Occipital lobe (tissue), 2 donors: ENCODE results near the gene SYT5. TPM values are rescaled to one million over a fixed set of nuclear protein-coding genes. Genes with fewer than 3 reads are reported as not detected.
A peak's percentile ranks its signal among the peaks of the same experiment; 100 is the strongest.
"Not testable (repeated sequence)": the region's sequence is repeated elsewhere in the genome, so short reads cannot be mapped to it uniquely, and the experiment has no call there.

Experiments used
- DNase-seq: peaks from one replicate; lab custom pipeline; 2025; lab: John Stamatoyannopoulos, UW
- total RNA-seq: library from RNA; depleted of rRNA; stranded (reverse); fragments of >200 nt; gene quantifications from one replicate; pipeline ENCODE4 v1.2.3, GENCODE V29; 2014

Gene SYT5
- total RNA-seq, 1 donor from 2014 or later: 36.8 TPM

GRCh38 chr19:55208880-55209692, 29.0 kb upstream of the SYT5 start, which contains the start of gene PTPRH:
Gene PTPRH, minus strand, starts transcription at chr19:55209501. Its CDS starts 68 bp downstream, at chr19:55209433.
- DNase-seq: no peak

DNA sequence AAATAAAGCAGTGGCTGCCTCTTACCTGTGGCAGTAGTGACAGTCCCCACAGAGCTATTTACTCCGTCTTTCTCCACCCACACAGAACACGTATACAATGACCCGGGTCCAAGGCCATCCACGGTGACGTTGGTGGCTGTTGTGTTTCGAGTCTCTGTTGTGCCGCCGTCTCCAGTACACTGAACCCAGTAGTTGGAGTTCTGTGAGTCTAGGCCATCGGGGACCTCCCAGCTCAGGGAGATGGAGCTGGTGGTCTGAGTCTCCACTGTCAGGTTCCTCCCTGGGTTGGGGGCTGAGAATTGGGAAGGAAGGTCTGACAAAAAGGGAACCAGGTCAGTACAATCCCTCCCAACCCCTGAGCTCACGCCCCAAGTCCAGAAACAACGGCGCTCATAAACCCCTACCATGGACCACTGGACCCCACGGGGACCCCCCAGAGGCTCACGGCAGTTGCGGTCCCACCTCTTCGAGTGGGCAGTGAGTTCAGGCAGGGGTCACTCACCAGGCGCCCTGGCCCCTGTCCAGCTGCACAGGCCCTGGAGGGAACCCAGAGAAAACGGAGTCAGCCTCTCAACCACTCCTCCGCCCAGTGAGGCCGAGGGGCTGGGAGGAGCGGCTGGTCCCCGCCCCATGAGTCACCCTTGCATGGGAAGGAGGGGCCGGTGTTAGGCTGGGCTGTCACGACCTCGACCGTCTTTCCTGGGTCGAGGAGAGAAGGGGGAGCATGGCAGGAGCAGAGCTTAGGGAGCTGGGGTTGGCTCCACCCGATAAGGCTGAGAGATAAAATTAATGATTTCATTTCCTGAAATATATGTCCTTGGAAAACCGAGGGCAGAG, 26.8 kb upstream of the SYT5 start:
- peak; percentile 54 for DNase-seq

DNA sequence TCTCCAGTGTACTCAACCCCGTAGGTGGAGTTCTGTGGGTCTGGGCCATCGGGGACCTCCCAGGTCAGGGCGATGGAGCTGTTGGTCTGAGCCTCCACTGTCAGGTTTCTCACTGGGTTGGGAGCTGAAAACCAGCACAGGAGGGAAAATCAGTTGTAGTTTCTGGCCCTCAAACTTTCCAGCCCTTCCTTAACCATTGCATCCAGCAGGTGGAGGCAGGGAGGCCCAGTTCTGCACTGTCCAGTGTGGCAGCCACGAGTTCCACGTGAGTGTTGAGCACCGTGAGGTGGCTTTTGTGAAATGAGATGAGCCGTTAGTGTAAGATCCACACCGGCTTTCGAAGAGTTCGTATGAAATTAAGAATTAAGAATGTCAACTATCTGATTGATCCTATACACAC, 22.1 kb upstream of the SYT5 start:
- not testable (repeated sequence) for DNase-seq

GRCh38 chr19:55199620-55200204, 19.6 kb upstream of the SYT5 start:
- DNase-seq: no peak

DNA sequence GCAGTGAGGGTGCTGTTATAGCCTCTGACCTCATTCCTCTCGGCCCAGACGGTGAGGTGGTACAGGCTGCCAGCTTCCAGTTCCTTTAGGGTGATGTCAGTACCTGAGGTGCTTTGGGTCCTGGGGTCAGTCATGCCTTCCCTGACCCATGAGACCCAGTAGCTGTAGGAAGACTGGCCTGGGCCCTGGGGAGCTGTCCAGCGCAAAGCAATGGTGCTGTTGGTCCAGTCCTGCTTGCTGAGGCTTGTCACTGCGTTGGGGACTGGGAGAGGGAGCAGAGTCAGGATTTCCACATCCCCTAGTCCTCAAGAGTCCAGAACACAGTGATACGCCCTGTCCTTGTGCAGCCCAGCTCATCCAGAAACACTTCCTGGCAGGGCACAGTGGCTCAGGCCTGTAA, 18.6 kb upstream of the SYT5 start:
- no peak for DNase-seq

- DNase-seq: no peak
Observed at GRCh38 chr19:55197528-55197927, 17.4 kb upstream of the SYT5 start.

- no peak for DNase-seq
Observed at GRCh38 chr19:55196803-55197202, 16.7 kb upstream of the SYT5 start.

- peak; percentile 69 for DNase-seq
Observed at GRCh38 chr19:55193481-55193880, 13.4 kb upstream of the SYT5 start.

DNA sequence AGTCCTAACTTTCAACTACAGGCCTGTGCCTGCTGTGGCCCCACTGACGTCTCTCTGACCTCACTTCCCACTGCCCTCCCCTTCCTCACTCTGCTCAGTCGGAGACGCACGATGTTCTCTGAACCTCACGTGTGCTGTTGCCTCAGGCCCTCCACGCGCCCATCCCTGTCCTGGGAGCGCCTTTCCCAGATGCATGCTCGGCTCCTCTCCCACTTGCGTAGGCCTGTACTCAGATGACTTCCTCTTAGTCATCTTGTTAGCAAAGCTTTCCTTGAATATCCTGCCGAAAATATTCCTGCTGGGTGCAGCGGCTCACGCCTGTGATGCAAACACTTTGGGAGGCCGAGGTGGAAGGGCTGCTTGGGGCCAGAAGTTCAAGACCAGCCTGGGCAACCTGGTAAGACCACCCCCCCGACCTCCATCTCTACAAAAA, 9.3 kb upstream of the SYT5 start:
- peak; percentile 76 for DNase-seq

DNA sequence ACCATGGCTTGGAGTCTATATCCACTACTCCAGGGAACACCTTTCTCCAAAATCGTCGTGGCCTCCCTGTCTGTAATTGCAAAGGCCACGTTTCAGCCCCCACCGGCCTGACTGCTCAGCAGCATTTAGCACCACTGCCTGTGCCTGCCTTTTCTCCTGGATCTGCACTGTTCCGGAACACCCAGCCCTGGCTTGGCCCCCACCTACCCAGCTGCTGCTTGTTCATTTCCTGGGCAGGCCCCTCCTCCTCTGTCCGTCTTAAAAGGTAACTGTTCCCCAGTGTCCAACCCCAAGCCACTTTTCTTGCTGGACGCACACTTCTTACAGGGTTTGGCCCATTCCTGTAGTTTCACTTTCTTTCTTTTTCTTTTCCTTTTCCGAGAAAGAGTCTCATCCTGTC, 8.5 kb upstream of the SYT5 start:
- no peak for DNase-seq

DNA sequence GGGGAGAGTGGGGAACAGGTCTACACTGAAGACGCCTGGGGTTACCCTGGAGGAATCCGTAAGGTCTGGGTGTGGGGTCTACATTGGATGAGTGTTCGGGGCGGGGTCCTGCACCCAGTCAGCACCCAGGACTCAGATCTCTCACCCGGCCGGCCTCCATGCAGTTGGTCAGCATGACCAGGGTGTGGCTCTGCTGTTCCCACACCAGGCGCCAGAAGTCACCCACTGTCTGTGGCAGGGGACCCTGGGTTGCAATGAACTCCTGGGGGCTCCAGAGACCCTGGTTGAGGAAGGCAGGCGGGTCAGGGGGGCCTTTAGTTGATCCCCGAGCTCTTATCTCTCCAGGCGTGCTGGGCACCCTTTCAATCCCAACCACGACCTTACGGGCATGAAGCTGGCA, 6.0 kb upstream of the SYT5 start:
- no peak for DNase-seq

DNA sequence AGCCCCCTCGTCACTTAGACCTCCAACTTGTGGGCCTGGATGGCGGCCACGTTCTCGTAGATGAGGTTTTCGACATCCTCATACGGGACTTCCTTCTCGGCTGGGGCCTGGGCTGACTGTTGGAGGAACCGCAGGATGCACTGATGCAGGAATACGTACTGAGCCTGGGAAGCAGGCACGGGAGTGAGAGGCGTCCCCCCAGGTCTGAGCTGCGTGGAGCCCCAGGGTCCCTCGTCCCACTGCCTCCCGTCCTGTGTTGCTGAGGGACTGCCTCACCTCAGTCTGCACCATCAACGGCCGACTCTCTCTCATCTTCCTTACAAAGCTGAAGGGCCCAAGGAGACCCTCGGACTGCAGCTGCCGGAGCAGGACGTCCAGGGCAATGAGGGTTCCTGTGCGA, 1.7 kb upstream of the SYT5 start:
- DNase-seq: no peak

GRCh38 chr19:55178781-55179599, 1.1 kb downstream of the SYT5 start:
- DNase-seq: peak; percentile 88

DNA sequence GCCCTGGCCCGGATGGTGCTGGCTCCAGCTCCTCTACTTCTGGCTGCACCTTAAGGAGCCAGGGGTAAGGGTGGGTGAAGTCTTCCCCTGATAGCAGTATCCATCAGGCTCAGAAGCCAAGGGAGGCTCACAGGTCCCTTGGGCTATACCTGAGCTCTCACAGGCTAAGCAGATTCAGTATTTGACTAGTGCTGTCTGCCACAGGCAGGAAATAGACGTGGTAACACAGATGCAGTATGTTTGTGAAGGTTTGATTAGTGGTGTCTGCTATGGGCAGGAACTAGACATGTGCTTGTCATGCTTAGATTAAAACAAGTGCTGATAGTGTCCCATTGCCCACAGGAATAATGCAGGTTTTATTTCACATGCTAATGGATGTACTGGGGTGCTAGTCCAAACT, 4.0 kb downstream of the SYT5 start:
- DNase-seq: no peak

- no peak for DNase-seq
Observed at GRCh38 chr19:55175117-55175867, 4.8 kb downstream of the SYT5 start.

GRCh38 chr19:55174425-55175116, 5.5 kb downstream of the SYT5 start:
- no peak for DNase-seq

GRCh38 chr19:55173714-55174409, 6.2 kb downstream of the SYT5 start:
- DNase-seq: no peak

DNA sequence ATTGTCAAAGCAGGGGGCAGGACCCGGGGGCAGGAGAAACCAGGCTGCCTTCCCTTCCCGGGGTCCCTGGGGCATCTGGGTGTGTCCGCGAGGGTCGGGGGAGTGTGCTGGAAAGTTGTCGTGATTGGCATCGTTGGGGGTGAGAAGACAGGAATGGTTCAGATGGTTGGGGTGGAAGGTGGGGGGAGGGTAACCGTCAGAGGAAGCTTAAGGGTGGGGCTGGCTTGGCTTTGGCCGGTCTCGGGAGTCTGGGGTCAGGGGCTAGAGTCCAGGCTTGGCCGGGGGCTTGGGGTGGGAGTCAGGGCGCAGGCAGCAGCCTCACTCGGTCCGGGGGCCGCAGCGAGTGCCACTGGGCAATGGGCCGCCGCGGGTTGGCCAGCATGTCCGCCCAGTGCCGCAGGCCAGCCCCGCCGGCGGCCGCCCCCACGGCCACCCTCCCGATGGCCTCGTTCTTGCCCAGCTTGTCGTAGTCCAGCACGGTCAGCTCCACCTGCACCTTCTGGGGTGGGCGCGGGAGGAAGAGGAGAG, 6.8 kb downstream of the SYT5 start:
- no peak for DNase-seq

DNA sequence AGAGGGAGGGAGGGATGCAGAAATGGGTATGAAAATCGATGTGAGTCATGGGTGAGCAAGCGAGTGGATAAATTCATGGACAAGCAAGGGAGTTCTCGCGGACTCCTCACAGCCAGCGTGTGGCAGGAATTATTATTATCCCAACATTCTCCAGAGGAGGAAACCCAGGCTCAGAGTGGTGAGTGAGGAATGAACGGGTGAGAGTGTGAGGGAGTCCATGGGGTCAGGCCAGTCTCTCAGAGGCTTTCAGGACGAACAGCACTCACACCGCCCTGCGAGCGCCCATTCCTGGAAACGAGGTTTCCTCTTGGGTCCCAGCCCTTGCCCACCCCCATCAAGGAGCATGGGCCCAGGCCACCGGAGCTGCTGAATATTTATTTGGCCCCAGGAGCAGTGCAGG, 7.3 kb downstream of the SYT5 start:
- DNase-seq: no peak
